CD8-positive, alpha-beta memory T cell (primary cell): ENCODE measurements around the gene KCNT2. TPM values are rescaled to one million over a fixed set of nuclear protein-coding genes. Genes with fewer than 3 reads are reported as not detected.

Experiments
- CTCF ChIA-PET: fragments of 350-600 bp; sonication (Branson Sonifier 250); formaldehyde crosslinking; loops from one replicate; lab custom pipeline; 2021; ENCODE audit warnings: antibody characterized with exemption; lab: Charles Lee
- POLR2A ChIA-PET: fragments of 350-600 bp; sonication (Branson Sonifier 250); formaldehyde crosslinking; loops from one replicate; lab custom pipeline; 2021; ENCODE audit warnings: antibody characterized with exemption; lab: Charles Lee
- DNase-seq, 5 donors: peaks; one replicate each; pipeline versions ENCODE4 v3.0.0 to v3.0.0-alpha.2; 2020 to 2022; ENCODE audit warnings: mixed read lengths in 1 of 5
- H3K27ac ChIP-seq: one replicate; pipeline ENCODE4 v1.7.0; 2013; ENCODE audit warnings: low read depth, mild to moderate bottlenecking, low read length, moderate library complexity
- H3K27me3 ChIP-seq: 2 replicates; pipeline ENCODE4 v1.7.0; 2013; ENCODE audit warnings: low read length, mild to moderate bottlenecking; ENCODE audit not compliant: insufficient read depth, poor library complexity, severe bottlenecking
- H3K36me3 ChIP-seq: 2 replicates; pipeline ENCODE4 v1.7.0; 2013; ENCODE audit warnings: mild to moderate bottlenecking, low read length, moderate library complexity; ENCODE audit not compliant: insufficient read depth
- H3K4me1 ChIP-seq: 2 replicates; pipeline ENCODE4 v1.7.0; 2013; ENCODE audit warnings: mild to moderate bottlenecking, low read length, moderate library complexity; ENCODE audit not compliant: insufficient read depth
- H3K4me3 ChIP-seq: 2 replicates; pipeline ENCODE4 v1.7.0; 2013; ENCODE audit warnings: mild to moderate bottlenecking, low read length
- H3K9me3 ChIP-seq: 2 replicates; pipeline ENCODE4 v1.7.0; 2013; ENCODE audit warnings: mild to moderate bottlenecking, low read length
- H3K27ac Mint-ChIP-seq, 8 donors: one replicate each; pipeline ENCODE4 v1.8.0; 2020 to 2021; ENCODE audit warnings: mixed read lengths in 8 of 8, mild to moderate bottlenecking in 6 of 8, inconsistent platforms in 3 of 8, moderate library complexity in 3 of 8
- H3K27me3 Mint-ChIP-seq, 2 donors: one replicate each; pipeline ENCODE4 v1.8.0; 2020 to 2021; ENCODE audit warnings: mixed read lengths in 2 of 2, mild to moderate bottlenecking in 1 of 2, moderate library complexity in 1 of 2
- H3K36me3 Mint-ChIP-seq, 3 donors: one replicate each; pipeline ENCODE4 v1.8.0; 2020 to 2021; ENCODE audit warnings: mixed read lengths in 3 of 3, inconsistent platforms in 1 of 3, mild to moderate bottlenecking in 1 of 3
- H3K4me1 Mint-ChIP-seq, 3 donors: one replicate each; pipeline ENCODE4 v1.8.0; 2020 to 2021; ENCODE audit warnings: mixed read lengths in 3 of 3, inconsistent platforms in 1 of 3, mild to moderate bottlenecking in 1 of 3
- H3K4me3 Mint-ChIP-seq, 7 donors: one replicate each; pipeline ENCODE4 v1.8.0; 2020 to 2021; ENCODE audit warnings: mixed read lengths in 7 of 7, mild to moderate bottlenecking in 6 of 7, moderate library complexity in 4 of 7, inconsistent platforms in 2 of 7
- H3K9me3 Mint-ChIP-seq, 5 donors: one replicate each; pipeline ENCODE4 v1.8.0; 2020 to 2022; ENCODE audit warnings: mixed read lengths in 5 of 5, mild to moderate bottlenecking in 3 of 5, moderate library complexity in 2 of 5, inconsistent platforms in 1 of 5
- polyA plus RNA-seq: library from polyadenylated mRNA; unstranded; fragments of 300-500 nt; fragmentation: Illumina TruSeq; gene quantifications from one replicate; pipeline ENCODE4 v1.2.3, GENCODE V29; 2021
- total RNA-seq, 2 experiments: library from RNA; stranded (reverse); gene quantifications; one replicate each; pipeline ENCODE4 v1.2.3, GENCODE V29; 2021

Gene KCNT2
- total and polyA plus RNA-seq, 3 experiments from 2014 or later, result not detected

- no peak overlapping the region for H3K27ac ChIP-seq
- CTCF ChIA-PET, result no interaction called here
- no peak overlapping the region for H3K4me3 ChIP-seq
- H3K9me3 Mint-ChIP-seq, result peaks cover 0 to 8% (median 0%) of the 10 kb centered on the region in 5 donors
- no peak overlapping the region for H3K27ac Mint-ChIP-seq
- H3K9me3 ChIP-seq, result no peaks in the 10 kb centered on the region
- no peaks in the 10 kb centered on the region for H3K27me3 ChIP-seq
- H3K4me1 Mint-ChIP-seq, result no peaks in the 10 kb centered on the region
- no peak for DNase-seq
- POLR2A ChIA-PET, result no interaction called here
- no peaks in the 10 kb centered on the region for H3K27me3 Mint-ChIP-seq
- H3K4me1 ChIP-seq, result no peaks in the 10 kb centered on the region
- H3K36me3 ChIP-seq, result no peaks in the 10 kb centered on the region
- no peaks in the 10 kb centered on the region for H3K36me3 Mint-ChIP-seq
- no peak overlapping the region for H3K4me3 Mint-ChIP-seq
Observed at GRCh38 chr1:196357913-196358312, 250.3 kb downstream of the KCNT2 start.

- CTCF ChIA-PET, result no interaction called here
Observed at GRCh38 chr1:196355206-196355786, 252.9 kb downstream of the KCNT2 start.

GRCh38 chr1:196344453-196344852 is 263.8 kb downstream of the KCNT2 start:
- no peaks in the 10 kb centered on the region for H3K36me3 Mint-ChIP-seq
- Histone ChIP-seq H3K9me3 (no peaks in the 10 kb centered on the region), H3K4me3 (no peak overlapping the region), H3K36me3 (no peaks in the 10 kb centered on the region), H3K27me3 (no peaks in the 10 kb centered on the region), H3K27ac (no peak overlapping the region), H3K4me1 (no peaks in the 10 kb centered on the region)
- H3K27ac Mint-ChIP-seq, result no peak overlapping the region
- DNase-seq, result no peak
- H3K9me3 Mint-ChIP-seq, result peaks cover 0 to 5% (median 0%) of the 10 kb centered on the region in 5 donors
- peaks cover 0 to 1% of the 10 kb centered on the region in 2 donors for H3K27me3 Mint-ChIP-seq
- no peak overlapping the region for H3K4me3 Mint-ChIP-seq
- ChIA-PET CTCF (no interaction called here), POLR2A (no interaction called here)
- H3K4me1 Mint-ChIP-seq, result no peaks in the 10 kb centered on the region

More at GRCh38 chr1:196355206-196355786, 252.9 kb downstream of the KCNT2 start:
- Histone ChIP-seq H3K4me3 (no peak overlapping the region), H3K4me1 (no peaks in the 10 kb centered on the region), H3K27me3 (no peaks in the 10 kb centered on the region), H3K9me3 (no peaks in the 10 kb centered on the region), H3K36me3 (no peaks in the 10 kb centered on the region), H3K27ac (no peak overlapping the region)
- Mint-ChIP-seq H3K9me3 (peaks cover 0 to 8% (median 0%) of the 10 kb centered on the region in 5 donors), H3K27ac (no peak overlapping the region), H3K4me1 (no peaks in the 10 kb centered on the region), H3K27me3 (no peaks in the 10 kb centered on the region), H3K36me3 (no peaks in the 10 kb centered on the region), H3K4me3 (no peak overlapping the region)
- POLR2A ChIA-PET, result no interaction called here
- DNase-seq, result no peak

- no peaks in the 10 kb centered on the region for H3K4me1 ChIP-seq
- no peak overlapping the region for H3K4me3 ChIP-seq
- H3K4me3 Mint-ChIP-seq, result no peak overlapping the region
- no peaks in the 10 kb centered on the region for H3K9me3 ChIP-seq
- H3K4me1 Mint-ChIP-seq, result no peaks in the 10 kb centered on the region
- no peaks in the 10 kb centered on the region for H3K36me3 ChIP-seq
- no peak for DNase-seq
- no peaks in the 10 kb centered on the region for H3K9me3 Mint-ChIP-seq
- H3K27me3 Mint-ChIP-seq, result no peaks in the 10 kb centered on the region
- no peaks in the 10 kb centered on the region for H3K36me3 Mint-ChIP-seq
- no peak overlapping the region for H3K27ac ChIP-seq
- CTCF ChIA-PET, result no interaction called here
- POLR2A ChIA-PET, result no interaction called here
- no peak overlapping the region for H3K27ac Mint-ChIP-seq
- H3K27me3 ChIP-seq, result no peaks in the 10 kb centered on the region
Observed at GRCh38 chr1:196324345-196324744, 283.9 kb downstream of the KCNT2 start.

- Mint-ChIP-seq H3K27ac (no peak overlapping the region), H3K36me3 (no peaks in the 10 kb centered on the region), H3K4me3 (no peak overlapping the region), H3K27me3 (no peaks in the 10 kb centered on the region), H3K4me1 (no peaks in the 10 kb centered on the region), H3K9me3 (no peaks in the 10 kb centered on the region)
- Histone ChIP-seq H3K4me3 (no peak overlapping the region), H3K4me1 (no peaks in the 10 kb centered on the region), H3K27me3 (no peaks in the 10 kb centered on the region), H3K27ac (no peak overlapping the region), H3K9me3 (no peaks in the 10 kb centered on the region), H3K36me3 (no peaks in the 10 kb centered on the region)
- DNase-seq, result no peak
- CTCF ChIA-PET, result no interaction called here
- POLR2A ChIA-PET, result no interaction called here
Observed at GRCh38 chr1:196323869-196324268, 284.4 kb downstream of the KCNT2 start.

GRCh38 chr1:196319301-196319700 is 288.9 kb downstream of the KCNT2 start:
- Mint-ChIP-seq H3K4me1 (no peaks in the 10 kb centered on the region), H3K9me3 (peaks cover 0 to 2% (median 0%) of the 10 kb centered on the region in 5 donors), H3K36me3 (no peaks in the 10 kb centered on the region), H3K27ac (no peak overlapping the region), H3K27me3 (no peaks in the 10 kb centered on the region), H3K4me3 (no peak overlapping the region)
- H3K36me3 ChIP-seq, result no peaks in the 10 kb centered on the region
- DNase-seq, result no peak
- H3K27ac ChIP-seq, result no peak overlapping the region
- H3K27me3 ChIP-seq, result no peaks in the 10 kb centered on the region
- H3K4me1 ChIP-seq, result no peaks in the 10 kb centered on the region
- ChIA-PET CTCF (no interaction called here), POLR2A (no interaction called here)
- H3K9me3 ChIP-seq, result no peaks in the 10 kb centered on the region
- H3K4me3 ChIP-seq, result no peak overlapping the region

- Histone ChIP-seq H3K36me3 (no peaks in the 10 kb centered on the region), H3K27me3 (no peaks in the 10 kb centered on the region), H3K9me3 (no peaks in the 10 kb centered on the region), H3K4me1 (no peaks in the 10 kb centered on the region), H3K27ac (no peak overlapping the region), H3K4me3 (no peak overlapping the region)
- ChIA-PET POLR2A (no interaction called here), CTCF (no interaction called here)
- Mint-ChIP-seq H3K9me3 (peaks cover 0 to 2% (median 0%) of the 10 kb centered on the region in 5 donors), H3K27ac (no peak overlapping the region), H3K27me3 (no peaks in the 10 kb centered on the region), H3K4me3 (no peak overlapping the region), H3K36me3 (no peaks in the 10 kb centered on the region), H3K4me1 (no peaks in the 10 kb centered on the region)
- no peak for DNase-seq
Observed at GRCh38 chr1:196317535-196318522, 290.4 kb downstream of the KCNT2 start.

GRCh38 chr1:196312739-196313138 is 295.5 kb downstream of the KCNT2 start:
- POLR2A ChIA-PET, result no interaction called here
- H3K27me3 Mint-ChIP-seq, result no peaks in the 10 kb centered on the region
- no peaks in the 10 kb centered on the region for H3K9me3 Mint-ChIP-seq
- Histone ChIP-seq H3K27me3 (no peaks in the 10 kb centered on the region), H3K27ac (no peak overlapping the region), H3K36me3 (no peaks in the 10 kb centered on the region), H3K4me1 (no peaks in the 10 kb centered on the region), H3K4me3 (no peak overlapping the region), H3K9me3 (no peaks in the 10 kb centered on the region)
- no peak overlapping the region for H3K27ac Mint-ChIP-seq
- CTCF ChIA-PET, result no interaction called here
- H3K36me3 Mint-ChIP-seq, result no peaks in the 10 kb centered on the region
- H3K4me1 Mint-ChIP-seq, result no peaks in the 10 kb centered on the region
- DNase-seq, result no peak
- H3K4me3 Mint-ChIP-seq, result no peak overlapping the region
